AG08396 (cell line): Measurements from ENCODE around the gene ACBD6.

Experiments
- DNase-seq: peaks from one replicate; pipeline ENCODE4 v3.0.0; 2012; ENCODE audit warnings: low spot score, mixed read lengths

The ACBD6 gene

GRCh38 chr1:180524915-180525714, 22.7 kb upstream of the ACBD6 start:
- no peak for DNase-seq

GRCh38 chr1:180524160-180524914, 22.0 kb upstream of the ACBD6 start:
- no peak for DNase-seq

GRCh38 chr1:180522213-180522515, 19.8 kb upstream of the ACBD6 start:
- DNase-seq = no peak

- DNase-seq = no peak
These were observed 19.3 kb upstream of the ACBD6 start for GRCh38 chr1:180521474-180522212.

DNA sequence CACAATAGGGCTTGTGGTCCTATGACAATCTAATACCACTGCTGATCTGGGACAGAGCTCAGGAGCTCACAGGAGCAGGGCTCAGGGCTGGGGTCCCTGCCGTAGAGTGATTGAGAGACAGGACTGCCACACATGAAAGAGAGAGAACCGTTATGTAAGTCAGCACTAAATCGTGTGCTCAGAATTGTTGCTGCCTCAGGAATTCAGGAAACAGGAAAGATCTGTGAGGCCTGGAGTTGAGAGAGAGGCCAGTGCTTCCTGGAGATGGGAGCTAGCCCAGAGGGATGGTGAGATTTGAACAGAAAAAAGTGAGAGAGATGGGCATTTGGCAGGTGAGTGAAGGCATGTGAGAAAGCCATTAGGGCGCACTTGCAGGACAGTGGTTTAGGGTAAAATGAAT, 17.5 kb upstream of the ACBD6 start:
- no peak for DNase-seq

GRCh38 chr1:180515857-180516388, 13.5 kb upstream of the ACBD6 start:
- peak; percentile 81 for DNase-seq

DNA sequence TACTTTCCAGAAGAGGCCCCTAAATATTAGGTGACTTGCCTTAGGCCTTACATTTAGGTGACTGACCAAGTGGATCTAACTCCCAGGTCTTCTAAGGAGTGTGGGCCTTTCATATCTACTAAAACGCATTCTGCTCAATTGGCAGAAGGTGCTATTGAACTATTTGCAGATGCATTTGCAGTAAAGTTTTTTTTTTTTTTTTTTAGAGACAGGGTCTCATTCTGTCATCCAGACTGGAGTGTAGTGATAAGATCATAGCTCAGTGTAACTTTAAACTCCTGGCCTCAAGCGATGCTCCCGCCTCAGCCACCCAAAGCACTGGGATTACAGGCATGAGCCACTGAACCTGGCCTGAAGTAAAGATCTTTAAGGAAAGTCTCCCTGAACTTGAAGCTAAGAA, 13.0 kb upstream of the ACBD6 start:
- no peak for DNase-seq

- no peak for DNase-seq
These were observed 11.2 kb upstream of the ACBD6 start for GRCh38 chr1:180513531-180513930.

DNA sequence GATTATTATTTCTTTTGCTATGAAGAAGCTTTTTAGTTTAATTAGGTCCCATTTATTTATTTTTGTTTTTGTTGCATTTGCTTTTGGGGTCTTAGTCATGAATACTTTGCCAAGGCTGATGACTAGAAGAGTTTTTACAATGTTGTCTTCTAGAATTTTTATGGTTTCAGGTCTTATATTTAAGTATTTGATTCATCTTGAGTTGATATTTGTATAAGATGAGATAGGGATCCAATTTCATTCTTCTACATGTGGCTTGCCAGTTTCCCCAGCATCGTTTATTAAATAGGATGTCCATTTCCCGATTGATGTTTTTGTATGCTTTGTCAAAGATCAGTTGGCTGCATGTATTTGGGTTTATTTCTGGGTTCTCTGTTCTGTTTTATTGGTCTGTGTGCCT, 8.5 kb upstream of the ACBD6 start:
- no peak for DNase-seq

- DNase-seq = no peak
These were observed 6.3 kb upstream of the ACBD6 start for GRCh38 chr1:180508725-180509097.

- DNase-seq = peak; percentile 77
These were observed 5.7 kb upstream of the ACBD6 start for GRCh38 chr1:180507795-180508724.

GRCh38 chr1:180505732-180506335, 3.5 kb upstream of the ACBD6 start:
- DNase-seq = no peak

- no peak for DNase-seq
These were observed 1.8 kb upstream of the ACBD6 start for GRCh38 chr1:180504186-180504585.

DNA sequence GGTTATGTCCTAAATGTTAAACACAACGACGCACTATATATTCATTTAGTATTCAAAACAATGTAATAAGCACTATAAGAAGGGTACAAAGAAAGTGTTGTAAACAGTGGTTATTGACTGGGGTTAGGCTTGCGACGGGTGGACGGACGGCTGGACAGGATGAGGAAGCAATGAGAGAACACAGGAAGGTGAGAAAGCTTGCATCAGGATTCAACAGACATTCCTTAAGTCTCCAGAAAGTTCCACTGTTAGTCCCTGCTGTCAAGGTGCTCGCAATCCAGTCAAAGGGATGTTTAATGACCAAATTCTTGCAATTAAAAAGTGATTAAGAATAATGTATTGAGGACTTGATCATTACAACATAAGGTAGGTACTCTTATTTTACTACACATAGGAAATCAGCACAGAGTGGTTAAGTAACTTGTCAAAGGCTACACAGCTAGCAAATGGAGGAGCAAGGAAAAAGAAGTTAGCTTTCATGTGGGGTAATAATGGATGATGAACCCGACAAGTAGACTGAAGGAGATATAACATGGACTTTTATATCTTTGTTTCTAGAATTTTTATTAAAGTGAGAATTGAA, 994 bp upstream of the ACBD6 start:
- DNase-seq = peak; percentile 28

GRCh38 chr1:180501865-180502360, 464 bp downstream of the ACBD6 start:
- no peak for DNase-seq

GRCh38 chr1:180500689-180501088, 1.7 kb downstream of the ACBD6 start:
- DNase-seq = no peak

GRCh38 chr1:180498594-180498993, 3.8 kb downstream of the ACBD6 start:
- no peak for DNase-seq

GRCh38 chr1:180497826-180498225, 4.6 kb downstream of the ACBD6 start:
- no peak for DNase-seq

DNA sequence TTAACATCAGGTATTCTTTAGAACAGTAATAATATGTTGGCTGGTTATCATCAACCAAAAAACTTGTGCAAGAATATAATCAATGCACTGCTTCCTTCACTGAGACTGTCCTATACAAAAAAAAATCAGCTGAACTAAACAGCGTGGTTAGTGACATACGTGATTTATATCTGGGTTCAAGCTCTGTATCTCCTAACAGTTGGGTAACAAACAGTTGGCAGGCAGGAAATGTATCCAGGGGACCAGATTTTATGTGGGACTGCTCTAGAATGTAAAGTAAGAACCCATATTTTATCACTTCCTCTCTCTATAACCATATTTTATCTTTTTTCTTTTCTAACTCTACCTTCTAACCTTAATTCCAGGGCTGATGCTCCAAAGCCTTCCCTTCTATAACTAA, 8.0 kb downstream of the ACBD6 start:
- DNase-seq = no peak

DNA sequence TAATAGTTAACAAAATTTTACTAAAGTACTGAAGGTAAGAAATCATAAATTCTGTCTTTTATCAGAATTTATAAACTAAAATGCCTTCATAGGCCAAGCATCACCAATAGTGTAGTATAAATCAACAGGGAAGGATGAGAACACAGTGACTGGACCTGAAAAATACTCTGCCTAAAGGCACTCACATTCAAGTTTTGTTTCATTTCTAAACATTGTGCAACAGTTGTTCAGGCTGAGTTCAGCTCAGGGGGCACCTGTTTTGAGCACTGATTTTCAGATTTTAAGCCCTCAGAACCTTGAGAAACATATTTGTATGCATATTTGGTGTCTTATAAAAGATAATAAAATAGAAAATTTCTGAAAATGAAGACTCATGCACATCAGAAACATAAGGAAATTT, 12.4 kb downstream of the ACBD6 start:
- no peak for DNase-seq

GRCh38 chr1:180489313-180489712, 13.1 kb downstream of the ACBD6 start:
- DNase-seq = no peak
